ENCODE data around the gene PPP3CA.

DNA sequence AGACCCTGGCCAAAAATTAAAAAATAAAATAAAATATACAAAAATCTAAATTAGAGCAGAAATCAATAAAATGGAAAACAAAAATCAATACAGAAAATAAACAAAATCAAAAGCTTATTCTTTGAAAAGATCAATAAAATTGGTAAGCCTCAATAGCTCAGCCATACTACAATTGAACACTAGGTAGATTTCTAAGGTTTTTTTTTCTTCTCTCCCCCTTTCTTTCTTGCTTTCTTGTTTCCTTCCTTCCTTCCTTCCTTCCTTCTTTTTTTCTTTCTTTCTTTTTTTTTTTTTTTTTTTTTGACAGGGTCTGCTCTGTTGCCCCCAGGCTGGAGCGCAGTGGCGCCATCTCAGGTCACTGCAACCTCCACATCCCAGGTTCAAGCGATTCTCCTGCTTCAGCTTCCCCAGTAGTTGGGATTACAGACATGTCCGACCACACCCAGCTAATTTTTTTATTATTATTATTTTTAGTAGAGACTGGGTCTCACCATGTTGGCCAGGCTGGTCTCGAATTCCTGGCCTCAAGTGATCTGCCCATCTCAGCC, 23.4 kb upstream of the PPP3CA start:
- TF ChIP-seq EZH2 (IDR thresholded peaks at IDR 0.05; ENCODE audit: insufficient read depth, poor library complexity, severe bottlenecking) = no peak
- TF ChIP-seq EZH2phosphoT487 (IDR thresholded peaks at IDR 0.05; ENCODE audit: insufficient read depth, low read depth) = no peak
